ENCODE results near the gene PDE7B.

GRCh38 chr6:135976585-135976984 lies 125.1 kb downstream of the PDE7B start:
- TF ChIP-seq CTCF (conservative IDR thresholded peaks at IDR 0.05; ENCODE audit: low read depth, low read length): no peak
- TF ChIP-seq EZH2 (IDR thresholded peaks at IDR 0.05; ENCODE audit: low read length, unreplicated experiment): no peak
